Body of pancreas (tissue), 4 donors: Measurements from ENCODE around the gene LCK.

Experiments used
- CTCF ChIP-seq, 7 experiments: fragments of 450-650 bp in 4 of 7; fragments of 200-600 bp in 3 of 7; sonication (generic) in 3 of 7; IDR thresholded peaks; one replicate each; pipeline ENCODE4 v1.5.1; 2016 to 2019; ENCODE audit warnings: antibody characterized with exemption in 7 of 7
- POLR2A ChIP-seq, 3 donors: fragments of 450-650 bp; IDR thresholded peaks; one replicate each; pipeline ENCODE4 v1.6.1; 2016; ENCODE audit warnings: antibody characterized with exemption in 3 of 3, mild to moderate bottlenecking in 2 of 3

GRCh38 chr1:32329931-32330466, 78.9 kb downstream of the LCK start:
- no peak for TF ChIP-seq CTCF (IDR thresholded peaks at IDR 0.05)
- TF ChIP-seq POLR2A (IDR thresholded peaks at IDR 0.05): no peak
